VCaP (cell line): ENCODE data around the gene SCFD2.
"Not testable (repeated sequence)": the region's sequence is repeated elsewhere in the genome, so short reads cannot be mapped to it uniquely, and the experiment has no call there.

Experiments used
- H3K27ac ChIP-seq: fragments of 450-650 bp; 2 replicates; pipeline ENCODE4 v1.5.1; 2017
- CTCF ChIP-seq: fragments of 450-650 bp; conservative IDR thresholded peaks from 2 replicates; pipeline ENCODE4 v1.5.1; 2017; ENCODE audit warnings: mild to moderate bottlenecking, moderate library complexity

SCFD2 gene

GRCh38 chr4:53141308-53141707, 224.6 kb downstream of the SCFD2 start:
- no peak for TF ChIP-seq CTCF

GRCh38 chr4:53139256-53139655, 226.6 kb downstream of the SCFD2 start:
- not testable (repeated sequence) for H3K27ac ChIP-seq

More at GRCh38 chr4:53141308-53141707, 224.6 kb downstream of the SCFD2 start:
- H3K27ac ChIP-seq = no peak overlapping the region

GRCh38 chr4:53137468-53137867, 228.4 kb downstream of the SCFD2 start:
- TF ChIP-seq CTCF = no peak
- H3K27ac ChIP-seq = no peak overlapping the region

GRCh38 chr4:53136954-53137353, 228.9 kb downstream of the SCFD2 start:
- H3K27ac ChIP-seq = no peak overlapping the region
- no peak for TF ChIP-seq CTCF

- H3K27ac ChIP-seq = no peak overlapping the region
- no peak for TF ChIP-seq CTCF
These were observed 233.5 kb downstream of the SCFD2 start for GRCh38 chr4:53132132-53132891.

- no peak overlapping the region for H3K27ac ChIP-seq
- no peak for TF ChIP-seq CTCF
These were observed 234.3 kb downstream of the SCFD2 start for GRCh38 chr4:53131562-53131925.

GRCh38 chr4:53130896-53131561, 234.8 kb downstream of the SCFD2 start:
- TF ChIP-seq CTCF = no peak
- H3K27ac ChIP-seq = no peak overlapping the region

- no peak overlapping the region for H3K27ac ChIP-seq
- no peak for TF ChIP-seq CTCF
These were observed 237.0 kb downstream of the SCFD2 start for GRCh38 chr4:53128706-53129357.
